GM23248 (cell line): ENCODE results near the gene RBMS3. TPM values are rescaled to one million over a fixed set of nuclear protein-coding genes. Genes with fewer than 3 reads are reported as not detected.

Experiments
- DNase-seq: peaks from one replicate; pipeline ENCODE4 v3.0.0-alpha.2; 2015
- H2AFZ ChIP-seq: fragments of 200-600 bp; sonication (generic); 2 replicates; pipeline ENCODE4 v1.6.1; 2016; ENCODE audit warnings: antibody characterized with exemption
- H3F3A ChIP-seq: fragments of 200-600 bp; sonication (generic); 2 replicates; pipeline ENCODE4 v1.6.1; 2016; ENCODE audit warnings: mild to moderate bottlenecking, antibody characterized with exemption, mixed run types; ENCODE audit not compliant: insufficient read depth
- H3K27ac ChIP-seq: fragments of 200-600 bp; sonication (generic); 2 replicates; pipeline ENCODE4 v1.5.1; 2016; ENCODE audit warnings: mild to moderate bottlenecking
- H3K27me3 ChIP-seq: fragments of 200-600 bp; sonication (generic); replicated peaks from 2 replicates; pipeline ENCODE4 v1.6.1; 2016; ENCODE audit warnings: mild to moderate bottlenecking; ENCODE audit not compliant: insufficient read depth
- H3K36me3 ChIP-seq: fragments of 200-600 bp; sonication (generic); 2 replicates; pipeline ENCODE4 v1.6.1; 2016; ENCODE audit warnings: low read depth, mild to moderate bottlenecking
- H3K4me1 ChIP-seq: fragments of 200-600 bp; sonication (generic); 2 replicates; pipeline ENCODE4 v1.6.1; 2016; ENCODE audit warnings: mild to moderate bottlenecking; ENCODE audit not compliant: insufficient read depth
- H3K4me2 ChIP-seq: fragments of 200-600 bp; sonication (generic); one replicate; pipeline ENCODE4 v1.6.1; 2016; ENCODE audit warnings: mild to moderate bottlenecking; ENCODE audit not compliant: unreplicated experiment
- H3K4me3 ChIP-seq: fragments of 200-600 bp; sonication (generic); 2 replicates; pipeline ENCODE4 v1.5.1; 2016; ENCODE audit warnings: mild to moderate bottlenecking
- H3K79me2 ChIP-seq: fragments of 200-600 bp; sonication (generic); 2 replicates; pipeline ENCODE4 v1.6.1; 2016; ENCODE audit warnings: mild to moderate bottlenecking; ENCODE audit not compliant: insufficient read depth
- H3K9ac ChIP-seq: fragments of 200-600 bp; sonication (generic); 2 replicates; pipeline ENCODE4 v1.6.1; 2016; ENCODE audit warnings: mild to moderate bottlenecking
- H3K9me2 ChIP-seq: fragments of 200-600 bp; sonication (generic); 2 replicates; pipeline ENCODE4 v1.6.1; 2016; ENCODE audit warnings: mixed run types, mild to moderate bottlenecking, moderate library complexity; ENCODE audit not compliant: insufficient read depth
- H3K9me3 ChIP-seq: fragments of 200-600 bp; sonication (generic); one replicate; pipeline ENCODE4 v1.6.1; 2017; ENCODE audit warnings: low read depth
- H4K20me1 ChIP-seq: fragments of 200-600 bp; sonication (generic); 2 replicates; pipeline ENCODE4 v1.6.0; 2016; ENCODE audit not compliant: insufficient read depth
- EZH2 ChIP-seq: fragments of 200-600 bp; sonication (generic); IDR thresholded peaks from 2 replicates; pipeline ENCODE4 v1.6.1; 2018; ENCODE audit warnings: antibody characterized with exemption, mild to moderate bottlenecking; ENCODE audit not compliant: insufficient read depth, poor library complexity, severe bottlenecking
- EZH2phosphoT487 ChIP-seq: fragments of 200-600 bp; sonication (generic); IDR thresholded peaks from 2 replicates; pipeline ENCODE4 v1.6.1; 2018; ENCODE audit warnings: antibody characterized with exemption, moderate library complexity, mild to moderate bottlenecking, low read depth; ENCODE audit not compliant: insufficient read depth
- WGBS, 2 experiments: methylation state at CpG; one replicate each; pipeline ENCODE4 v1.1.6; 2015 to 2017; ENCODE audit warnings: low lambda C conversion rate in 2 of 2, low coverage in 1 of 2; ENCODE audit errors: missing lambda C conversion rate in 2 of 2; 5-methylcytosine and 5-hydroxymethylcytosine counted together
- in situ Hi-C: fragments of 300-500 bp; cut with MboI; formaldehyde crosslinking; loops from 2 replicates; pipeline ENCODE4 v1.15.0; 2020
- polyA plus RNA-seq: library from polyadenylated mRNA; unstranded; fragments of >200 nt; fragmentation: Nextera tagmentation; extraction: Ambion mirVana; gene quantifications from 2 replicates; pipeline ENCODE4 v1.2.1, GENCODE V29; 2016
- total RNA-seq: library from RNA; depleted of rRNA; stranded (reverse); fragments of >200 nt; shearing (Covaris generic); gene quantifications from 2 replicates; pipeline ENCODE4 v1.2.3, GENCODE V29; 2014

Gene RBMS3
- total and polyA plus RNA-seq, 2 experiments from 2014 or later: 40.0 to 94.3 TPM

DNA sequence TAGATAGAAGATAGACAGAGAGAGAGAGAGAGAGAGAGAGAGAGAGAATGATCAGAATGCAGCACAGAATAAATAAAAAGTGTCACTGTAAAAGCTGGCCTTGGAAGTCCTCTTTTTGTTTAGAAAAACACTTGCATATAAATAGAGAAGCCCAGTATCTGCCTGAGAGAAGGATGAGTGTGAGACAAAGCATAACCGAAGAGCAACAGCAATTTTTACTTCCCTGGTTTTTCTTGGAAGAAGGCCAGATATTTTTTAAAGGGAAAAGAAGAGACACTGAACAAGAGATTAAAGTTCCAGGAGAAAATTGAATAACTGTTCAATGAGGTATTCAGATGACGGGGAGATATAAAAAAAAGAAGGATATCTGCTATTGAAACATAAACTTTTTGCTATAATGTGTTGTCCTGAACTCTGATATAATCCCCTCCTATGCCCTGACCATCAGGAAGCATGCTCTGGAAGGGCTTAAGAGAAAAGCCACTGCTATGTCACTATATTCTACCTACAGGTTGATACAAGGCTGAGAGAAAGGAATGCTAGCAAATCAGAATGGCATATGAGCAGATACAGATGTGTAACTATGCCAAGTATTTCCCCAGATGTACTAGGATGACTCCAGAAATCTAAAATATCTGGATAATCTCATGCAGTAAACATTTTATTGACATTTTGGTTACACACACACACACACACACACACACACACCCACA is 358.9 kb downstream of the RBMS3 start:
- Histone ChIP-seq H3K36me3 (0 out of 2 replicates have a peak, but pooled peaks cover 10% of the 10 kb centered on the region), H3K27ac (no peak overlapping the region), H3K79me2 (peaks cover 42% of the 10 kb centered on the region), H3K9me3 (no peaks in the 10 kb centered on the region), H3K4me1 (peaks cover 35% of the 10 kb centered on the region), H3K9ac (no peak overlapping the region), H4K20me1 (no peaks in the 10 kb centered on the region), H3K27me3 (no peaks in the 10 kb centered on the region), H2AFZ (no peak overlapping the region), H3K9me2 (no peaks in the 10 kb centered on the region), H3K4me2 (peak overlapping the region; percentile 2), H3K4me3 (no peak overlapping the region), H3F3A (peaks cover 24% of the 10 kb centered on the region)
- WGBS, 2 experiments: 52 to 60% methylated on average over 2 of the region's 2 CpGs
- peak; percentile 20 for DNase-seq
- in situ Hi-C loops: no loop called here
- TF ChIP-seq EZH2phosphoT487 (no peak), EZH2 (no peak)

DNA sequence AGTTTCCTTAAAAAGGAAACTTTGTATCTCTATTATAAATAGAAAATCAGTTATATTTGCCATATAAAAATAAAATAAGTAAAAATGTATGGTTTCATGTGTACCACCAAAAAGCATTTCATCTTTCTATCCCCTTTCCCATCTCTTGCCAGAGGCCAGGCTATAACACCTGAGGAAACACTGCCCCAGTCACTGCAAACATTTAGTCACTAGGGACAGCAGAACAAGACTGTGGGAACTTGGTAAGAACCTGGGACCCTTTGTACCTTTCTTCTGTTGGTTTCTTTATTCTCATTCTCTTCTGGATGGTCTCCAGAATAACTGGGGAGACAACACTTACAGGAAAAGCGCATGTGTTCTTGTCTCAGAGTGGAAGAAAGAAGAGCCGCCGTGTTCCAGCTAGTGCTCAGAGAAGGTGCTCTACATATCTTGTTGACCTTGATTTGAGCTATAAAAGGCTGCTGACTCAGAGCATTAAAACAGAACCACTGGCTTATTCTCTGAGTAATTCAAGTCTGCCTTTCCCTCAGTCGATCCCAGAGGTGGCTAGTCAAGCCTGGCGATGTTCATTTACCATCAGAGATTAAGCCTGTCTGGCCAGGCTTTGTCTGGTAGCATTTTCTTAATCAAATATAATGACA is 361.6 kb downstream of the RBMS3 start:
- TF ChIP-seq EZH2 (no peak), EZH2phosphoT487 (no peak)
- Histone ChIP-seq H3K4me1 (peaks cover 41% of the 10 kb centered on the region), H3F3A (peaks cover 38% of the 10 kb centered on the region), H3K27me3 (no peaks in the 10 kb centered on the region), H3K4me2 (no peak overlapping the region), H3K9ac (no peak overlapping the region), H3K79me2 (peaks cover 56% of the 10 kb centered on the region), H3K9me3 (no peaks in the 10 kb centered on the region), H3K4me3 (no peak overlapping the region), H4K20me1 (no peaks in the 10 kb centered on the region), H2AFZ (no peak overlapping the region), H3K9me2 (no peaks in the 10 kb centered on the region), H3K36me3 (no peaks in the 10 kb centered on the region), H3K27ac (peak overlapping the region; percentile 31)
- in situ Hi-C loops: no loop called here
- peak; percentile 74 for DNase-seq
- 83 to 85% methylated on average over 5 of the region's 5 CpGs for WGBS, 2 experiments

DNA sequence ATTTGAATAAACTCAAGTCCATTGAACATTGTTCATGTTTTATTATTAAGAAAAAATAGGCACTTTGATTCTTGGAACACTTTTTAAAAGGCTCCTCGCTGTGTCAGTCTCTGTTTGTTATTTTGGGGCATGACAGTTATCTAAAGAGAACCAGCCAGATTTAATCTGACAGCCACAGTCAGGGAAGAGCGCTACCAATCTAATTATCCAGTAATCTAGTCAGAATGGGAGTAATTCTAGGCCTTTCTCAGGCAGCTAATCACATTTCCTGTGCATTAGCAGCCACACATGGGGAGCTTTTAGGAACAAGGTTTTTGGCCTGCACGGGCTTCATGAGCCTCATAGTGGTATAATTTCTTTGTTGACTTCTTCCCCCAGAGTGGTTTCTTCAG is 362.2 kb downstream of the RBMS3 start:
- Histone ChIP-seq H3K9me2 (no peaks in the 10 kb centered on the region), H3K4me2 (no peak overlapping the region), H3K9me3 (no peaks in the 10 kb centered on the region), H4K20me1 (no peaks in the 10 kb centered on the region), H3K4me3 (no peak overlapping the region), H3K9ac (no peak overlapping the region), H3F3A (peaks cover 38% of the 10 kb centered on the region), H3K36me3 (no peaks in the 10 kb centered on the region), H3K27me3 (no peaks in the 10 kb centered on the region), H3K4me1 (peaks cover 41% of the 10 kb centered on the region), H3K27ac (peak overlapping the region; percentile 31), H2AFZ (no peak overlapping the region), H3K79me2 (peaks cover 51% of the 10 kb centered on the region)
- in situ Hi-C loops: no loop called here
- no peak for DNase-seq
- no peak for TF ChIP-seq EZH2
- TF ChIP-seq EZH2phosphoT487: no peak
- 94 to 96% methylated on average over 3 of the region's 3 CpGs for WGBS, 2 experiments

DNA sequence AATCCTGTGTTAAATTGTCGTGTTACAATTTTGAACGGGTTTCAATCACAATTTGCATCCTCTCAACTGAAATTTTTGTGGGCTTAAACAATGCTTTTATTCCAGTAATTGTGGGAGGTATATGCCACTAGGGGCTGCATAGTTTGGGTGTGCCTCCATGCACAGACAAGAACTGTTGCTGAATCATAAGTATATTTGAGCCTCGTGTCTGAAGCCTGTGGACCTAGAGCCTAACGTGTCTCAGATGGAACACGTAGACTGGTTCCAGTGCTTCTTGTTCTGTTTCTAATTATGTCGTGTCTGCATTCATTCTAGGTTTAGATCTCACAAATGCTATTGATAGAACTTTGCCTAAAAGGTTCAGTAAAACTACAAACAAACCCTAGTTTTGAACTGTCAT is 363.4 kb downstream of the RBMS3 start:
- Histone ChIP-seq H3K36me3 (no peaks in the 10 kb centered on the region), H3K9me2 (no peaks in the 10 kb centered on the region), H4K20me1 (no peaks in the 10 kb centered on the region), H2AFZ (no peak overlapping the region), H3K4me1 (peaks cover 38% of the 10 kb centered on the region), H3K9me3 (no peaks in the 10 kb centered on the region), H3K4me2 (peak overlapping the region; percentile 36), H3K27ac (peak overlapping the region; percentile 59), H3K27me3 (no peaks in the 10 kb centered on the region), H3K4me3 (no peak overlapping the region; the same call in 1 of the 2 replicates), H3K9ac (peak overlapping the region; percentile 3; the same call in 1 of the 2 replicates), H3K79me2 (peaks cover 45% of the 10 kb centered on the region), H3F3A (peaks cover 38% of the 10 kb centered on the region)
- peak; percentile 85 for DNase-seq
- WGBS, 2 experiments: 8% methylated on average over 6 of the region's 6 CpGs
- in situ Hi-C loops: no loop called here
- no peak for TF ChIP-seq EZH2phosphoT487
- no peak for TF ChIP-seq EZH2
